ENCODE measurements around the gene KATNBL1. TPM values are rescaled to one million over a fixed set of nuclear protein-coding genes. Genes with fewer than 3 reads are reported as not detected.

The KATNBL1 gene
- total and polyA plus RNA-seq, 9 of the 15 experiments (the other 6 are each of a cell fraction or from before 2014, with no cell fraction given) = 6.6 to 46.0 (median 24.0) TPM

DNA sequence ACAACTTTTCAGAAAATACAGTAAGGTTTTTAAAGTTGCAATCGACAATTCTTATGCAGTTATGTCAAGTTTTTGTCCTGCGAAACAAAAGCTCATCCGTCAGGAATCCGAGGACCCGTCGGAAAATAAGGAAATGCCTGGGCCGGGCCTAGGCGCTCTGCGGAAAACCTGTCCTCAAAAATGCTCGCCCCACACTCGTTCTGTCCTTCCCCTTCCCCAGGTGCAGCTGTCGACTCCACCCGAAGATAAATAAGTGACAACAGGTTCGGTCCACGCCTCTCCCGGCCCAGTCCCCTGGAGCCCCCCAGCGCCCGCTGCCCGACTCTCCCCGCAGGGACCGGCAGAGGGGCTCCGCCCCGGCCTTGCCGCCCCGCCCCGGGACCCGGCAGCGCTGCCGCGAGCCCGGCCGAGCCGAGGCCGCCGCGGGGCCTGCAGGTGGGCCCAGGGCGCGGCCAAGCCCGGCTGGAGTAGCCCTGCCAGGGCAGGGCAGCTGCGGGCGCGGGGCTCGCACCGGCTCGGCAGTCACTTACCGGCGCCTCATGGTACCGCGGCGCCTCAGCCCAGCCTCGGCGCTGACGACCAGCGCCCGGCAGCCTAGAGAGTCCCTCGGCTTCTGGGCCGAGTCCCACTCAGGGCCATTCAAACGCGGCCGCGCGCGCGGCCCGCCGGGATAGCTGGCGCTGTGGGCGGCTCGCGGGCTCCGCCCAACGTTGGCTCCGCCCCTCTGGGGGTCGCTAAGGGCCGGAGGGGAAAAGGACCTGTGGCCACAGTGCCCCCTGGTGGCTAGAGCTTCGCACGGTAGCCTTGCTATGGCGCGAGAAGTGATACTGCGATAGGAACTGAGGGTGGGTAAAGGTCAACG is at the start of gene KATNBL1 (continued):
- peak; percentile 97 to 99 for TF ChIP-seq UBTF (IDR thresholded peaks at IDR 0.05; ENCODE audit: borderline replicate concordance in 1 of 2, low read depth in 2 of 2, low read length in 2 of 2)
- TF ChIP-seq U2AF2 (optimal IDR thresholded peaks at IDR 0.05; ENCODE audit: low read depth, low read length) = no peak
- peak; percentile 90 for TF ChIP-seq GATAD2B (IDR thresholded peaks at IDR 0.05; ENCODE audit: borderline replicate concordance)
- no peak for TF ChIP-seq SP2 (IDR thresholded peaks at IDR 0.05; ENCODE audit: extremely low read depth, low read depth, low read length, poor library complexity, severe bottlenecking)
- TF ChIP-seq, protein P1, sequence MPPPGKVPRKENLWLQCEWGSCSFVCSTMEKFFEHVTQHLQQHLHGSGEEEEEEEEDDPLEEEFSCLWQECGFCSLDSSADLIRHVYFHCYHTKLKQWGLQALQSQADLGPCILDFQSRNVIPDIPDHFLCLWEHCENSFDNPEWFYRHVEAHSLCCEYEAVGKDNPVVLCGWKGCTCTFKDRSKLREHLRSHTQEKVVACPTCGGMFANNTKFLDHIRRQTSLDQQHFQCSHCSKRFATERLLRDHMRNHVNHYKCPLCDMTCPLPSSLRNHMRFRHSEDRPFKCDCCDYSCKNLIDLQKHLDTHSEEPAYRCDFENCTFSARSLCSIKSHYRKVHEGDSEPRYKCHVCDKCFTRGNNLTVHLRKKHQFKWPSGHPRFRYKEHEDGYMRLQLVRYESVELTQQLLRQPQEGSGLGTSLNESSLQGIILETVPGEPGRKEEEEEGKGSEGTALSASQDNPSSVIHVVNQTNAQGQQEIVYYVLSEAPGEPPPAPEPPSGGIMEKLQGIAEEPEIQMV (tag; conservative IDR thresholded peaks at IDR 0.05; ENCODE audit: low read depth) = no peak
- TF ChIP-seq EZH2 (IDR thresholded peaks at IDR 0.05; ENCODE audit: borderline replicate concordance, low read depth, low read length) = no peak
- TF ChIP-seq DMBX1 (CRISPR knock-in tag; IDR thresholded peaks at IDR 0.05; ENCODE audit: borderline replicate concordance) = 0 out of 2 replicates have a peak, but pooled peaks have one; percentile 26
- peak; percentile 83 for TF ChIP-seq POLR2AphosphoS5 (IDR thresholded peaks at IDR 0.05; ENCODE audit: control insufficient read depth, insufficient read depth, low read depth, low read length)
- no peak for TF ChIP-seq NR2C2 (CRISPR knock-in tag; IDR thresholded peaks at IDR 0.05)
- TF ChIP-seq NR2C2 (tag; IDR thresholded peaks at IDR 0.05) = peak; percentile 83
- peak; percentile 72 for TF ChIP-seq ZNF143 (CRISPR knock-in tag; IDR thresholded peaks at IDR 0.05)
- no peak for TF ChIP-seq LEF1 (IDR thresholded peaks at IDR 0.05)
- TF ChIP-seq ZBTB33 (CRISPR knock-in tag; IDR thresholded peaks at IDR 0.05) = no peak
- peak; percentile 52; the same call in 1 of the 2 replicates for TF ChIP-seq SMARCC2 (IDR thresholded peaks at IDR 0.05; ENCODE audit: low read depth)
- TF ChIP-seq ATF1 (CRISPR knock-in tag; IDR thresholded peaks at IDR 0.05) = no peak
- TF ChIP-seq ATF1 (tag; IDR thresholded peaks at IDR 0.05) = peak; percentile 66

All from K562 (cell line).